HG03060 (cell line): ENCODE results near the gene NLRP4.
"Not testable (repeated sequence)": the region's sequence is repeated elsewhere in the genome, so short reads cannot be mapped to it uniquely, and the experiment has no call there.

Experiments
- ATAC-seq: cut with Tn5 transposase; IDR thresholded peaks from one replicate; pipeline ENCODE4 v1.9.1; 2021; ENCODE audit warnings: low read depth, moderate number of reproducible peaks; ENCODE audit not compliant: unreplicated experiment

The NLRP4 gene

DNA sequence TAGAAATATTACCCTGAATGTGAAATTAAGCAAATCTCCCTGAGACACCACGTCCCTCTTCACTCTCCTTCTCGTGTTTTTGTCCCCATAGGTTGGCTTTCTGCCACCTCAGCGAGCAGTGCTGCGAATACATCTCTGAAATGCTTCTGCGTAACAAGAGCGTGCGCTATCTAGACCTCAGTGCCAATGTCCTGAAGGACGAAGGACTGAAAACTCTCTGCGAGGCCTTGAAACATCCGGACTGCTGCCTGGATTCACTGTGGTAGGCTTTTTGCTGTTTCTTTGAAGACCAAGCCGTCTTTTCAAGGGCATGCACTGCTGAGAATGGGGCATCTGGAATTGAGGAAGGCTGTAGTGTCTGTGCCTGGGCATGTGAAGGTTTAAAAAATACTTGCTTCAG lies 34.4 kb downstream of the NLRP4 start:
- ATAC-seq = no peak

DNA sequence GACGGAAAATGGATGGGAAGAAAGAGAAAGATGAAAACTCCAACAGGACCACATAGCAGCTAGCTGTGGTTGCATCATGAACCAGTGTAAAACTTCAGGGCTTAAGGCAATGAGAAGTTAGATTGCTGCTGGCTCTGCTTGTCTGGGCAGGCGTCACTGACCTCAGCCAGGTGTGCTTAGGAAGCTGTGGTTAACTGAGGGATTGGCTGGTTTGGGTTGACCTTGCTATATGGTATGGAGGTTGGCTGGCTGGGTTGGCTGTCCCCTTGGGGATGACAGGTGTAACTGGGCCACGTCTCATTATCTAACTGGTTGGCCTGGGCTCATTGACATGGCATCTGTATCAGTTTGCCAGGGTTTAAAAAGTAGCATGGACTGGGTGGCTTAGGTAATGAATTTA lies 40.9 kb downstream of the NLRP4 start:
- no peak for ATAC-seq

DNA sequence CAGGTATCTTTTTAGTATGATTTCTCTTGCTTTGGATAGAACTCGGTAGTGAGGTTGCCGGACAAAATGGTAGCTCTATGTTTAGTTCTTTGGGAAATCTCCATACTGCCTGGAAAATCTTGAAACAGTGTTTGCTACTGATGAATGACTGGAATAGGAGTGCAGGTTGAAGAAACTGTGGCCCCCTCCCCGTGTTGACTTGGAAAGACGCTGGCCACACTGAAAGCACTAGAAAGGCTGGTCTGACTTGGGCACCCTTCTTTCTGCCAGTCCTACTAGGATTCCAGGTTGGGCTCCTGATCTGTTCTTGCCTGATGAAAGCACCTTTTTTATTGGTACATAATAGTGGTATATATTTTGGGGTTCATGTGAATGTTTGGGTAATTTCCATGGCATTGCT lies 46.3 kb downstream of the NLRP4 start:
- ATAC-seq = no peak

DNA sequence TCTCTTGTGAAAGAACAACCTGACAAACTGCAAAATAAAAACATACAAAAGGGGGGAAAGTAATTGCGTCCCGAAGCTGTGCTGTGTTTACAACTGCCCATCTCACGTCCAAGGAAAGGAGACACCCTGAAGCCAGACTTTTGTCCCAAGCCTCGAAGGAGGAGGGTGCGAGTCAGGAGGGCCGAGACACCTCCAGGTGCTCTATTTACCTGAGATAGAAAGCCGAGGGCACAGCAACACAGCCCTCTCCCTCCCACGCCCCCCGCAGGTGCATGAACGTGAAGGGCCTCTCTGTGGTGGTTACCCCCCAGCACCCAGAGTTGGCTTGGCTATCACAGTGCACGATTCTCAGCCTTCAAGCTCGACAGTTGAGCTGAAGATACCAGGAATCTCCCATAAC lies 62.6 kb downstream of the NLRP4 start:
- ATAC-seq = no peak

DNA sequence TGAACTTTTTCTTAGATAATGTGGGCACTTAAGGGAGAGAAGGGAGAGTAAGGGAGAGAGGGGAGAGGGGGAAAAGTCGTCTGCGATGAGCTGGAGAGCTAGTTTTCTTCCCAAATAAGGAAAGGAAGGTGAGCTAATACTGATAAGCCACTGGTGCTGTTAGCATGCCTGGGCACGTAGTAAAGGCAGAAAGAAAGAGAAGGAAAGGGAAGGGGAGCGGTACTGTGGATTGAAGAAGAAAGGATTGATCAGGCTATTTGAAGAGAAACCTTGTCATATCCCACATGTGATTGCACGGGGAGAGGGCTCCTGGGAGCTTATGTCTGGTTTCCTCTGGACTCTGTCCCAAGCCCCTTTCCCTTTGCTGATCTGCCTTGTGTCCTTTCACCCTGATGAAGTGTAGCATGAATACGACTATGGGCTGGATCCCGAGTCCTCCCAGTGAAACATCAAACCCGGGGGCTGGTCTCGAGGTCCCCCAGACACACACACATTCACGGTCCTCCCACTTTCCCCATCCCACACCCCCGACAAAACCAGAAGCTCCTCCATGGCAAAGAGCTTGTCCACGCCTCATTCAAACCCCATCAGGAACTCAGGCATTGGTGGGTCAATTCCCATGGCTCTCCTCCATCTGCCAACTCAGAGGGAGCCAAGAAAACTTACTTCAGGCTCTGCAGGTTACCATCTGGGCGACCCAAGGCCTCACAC lies 65.2 kb downstream of the NLRP4 start:
- ATAC-seq = no peak

DNA sequence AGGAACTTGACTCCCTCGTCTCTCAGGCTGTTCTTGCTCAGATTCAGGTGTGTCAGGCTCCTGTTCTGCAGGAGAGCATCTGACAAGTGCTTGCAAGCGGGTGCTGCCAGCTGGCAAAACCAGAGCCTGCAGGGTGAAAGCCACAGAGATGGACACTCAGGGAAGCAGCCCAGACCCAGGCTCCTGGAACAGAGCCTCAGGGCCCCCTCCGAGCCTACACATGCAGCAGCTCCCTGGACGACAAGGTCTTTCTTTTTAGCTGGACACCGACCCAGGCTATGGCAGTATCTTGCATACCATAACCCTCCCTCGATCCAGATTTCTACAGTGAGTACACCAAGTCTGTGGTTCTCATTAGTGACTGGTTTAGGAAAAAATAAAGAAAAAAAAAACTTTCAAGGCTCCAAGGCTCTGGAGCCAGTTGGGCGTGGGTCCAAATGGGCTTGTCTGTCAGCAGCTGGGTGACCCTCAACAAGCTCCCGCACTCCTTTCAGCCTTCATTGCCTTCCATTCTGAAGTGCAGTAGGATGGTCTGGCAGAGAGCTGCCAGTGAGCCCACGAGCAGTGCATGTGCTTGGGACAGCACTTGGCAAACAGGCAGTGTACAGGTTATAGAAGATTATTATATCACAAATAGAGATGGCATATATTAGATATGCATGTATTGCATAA lies 65.9 kb downstream of the NLRP4 start:
- ATAC-seq = no peak

DNA sequence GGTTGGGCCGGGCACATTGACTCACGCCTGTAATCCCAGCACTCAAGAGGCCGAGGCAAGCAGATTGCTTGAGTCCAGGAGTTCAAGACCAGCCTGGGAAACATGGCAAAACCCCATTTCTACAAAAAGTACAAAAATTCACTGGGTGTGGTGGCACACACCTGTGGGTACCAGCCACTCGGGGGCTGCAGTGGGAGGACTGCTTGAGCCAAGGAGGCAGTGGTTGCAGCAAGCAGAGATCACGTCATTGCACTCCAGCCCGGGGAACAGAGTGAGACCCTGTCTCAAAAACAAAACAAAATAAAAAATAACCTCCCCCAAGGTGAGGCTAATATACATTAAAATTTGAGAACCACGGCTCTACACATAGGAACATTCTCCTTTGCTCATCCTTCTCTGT lies 70.9 kb downstream of the NLRP4 start:
- no peak for ATAC-seq

DNA sequence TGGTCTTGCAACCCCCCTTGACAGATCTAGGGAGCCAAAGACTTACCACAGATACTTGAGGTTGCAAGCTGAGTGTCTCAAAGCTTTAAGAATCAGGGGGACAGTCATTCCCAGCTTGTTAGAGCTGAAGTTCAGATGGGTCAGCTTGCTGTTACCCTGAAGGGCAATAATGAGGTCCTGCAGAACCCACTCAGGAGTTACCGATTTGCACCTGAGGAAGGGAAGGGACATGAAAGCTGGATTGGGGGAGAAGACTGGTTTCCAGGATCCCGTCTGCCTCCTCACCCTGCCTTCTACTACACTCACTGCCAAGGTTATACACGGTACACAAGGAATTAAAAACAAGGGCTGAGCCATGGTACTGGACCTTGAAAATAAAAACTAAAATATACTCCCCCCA lies 71.4 kb downstream of the NLRP4 start:
- no peak for ATAC-seq

DNA sequence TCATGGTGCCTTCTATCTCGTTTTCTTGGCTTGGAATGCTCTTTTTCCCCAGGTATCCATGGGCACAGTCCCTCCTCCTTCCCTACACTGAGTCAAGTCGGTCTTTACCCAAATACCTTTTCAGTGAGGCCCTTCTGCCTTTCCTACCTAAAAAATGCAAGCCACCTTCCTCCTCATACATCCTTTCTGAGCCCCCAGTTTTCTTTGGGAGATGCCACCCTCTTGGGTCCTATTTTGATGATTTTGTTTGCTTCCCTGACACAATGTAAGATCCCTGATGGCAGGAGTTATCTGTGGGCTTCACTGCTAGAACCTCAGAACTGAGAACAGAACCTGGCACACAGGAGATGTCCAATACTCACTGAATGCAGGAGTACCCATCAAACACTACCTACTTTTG lies 73.5 kb downstream of the NLRP4 start:
- ATAC-seq = no peak

DNA sequence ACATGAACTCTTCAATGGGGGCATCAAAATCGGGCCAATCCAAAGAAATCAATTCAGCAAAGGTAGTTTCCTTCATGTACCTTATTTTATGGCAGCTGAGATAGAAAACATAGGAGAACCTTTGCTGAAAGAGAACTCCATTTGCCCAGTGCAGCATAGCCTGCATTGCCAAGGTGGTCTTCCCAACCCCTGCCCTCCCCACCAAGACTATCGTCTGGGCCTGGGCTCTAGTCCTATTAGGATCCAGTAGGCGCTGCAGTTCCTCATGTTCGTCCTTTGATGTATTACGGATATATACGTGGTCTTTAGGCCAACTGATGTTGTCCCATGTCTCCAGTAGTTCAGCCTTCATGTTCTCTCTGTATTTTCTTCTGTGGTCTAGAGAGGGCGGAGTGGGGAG lies 76.6 kb downstream of the NLRP4 start:
- no peak for ATAC-seq

DNA sequence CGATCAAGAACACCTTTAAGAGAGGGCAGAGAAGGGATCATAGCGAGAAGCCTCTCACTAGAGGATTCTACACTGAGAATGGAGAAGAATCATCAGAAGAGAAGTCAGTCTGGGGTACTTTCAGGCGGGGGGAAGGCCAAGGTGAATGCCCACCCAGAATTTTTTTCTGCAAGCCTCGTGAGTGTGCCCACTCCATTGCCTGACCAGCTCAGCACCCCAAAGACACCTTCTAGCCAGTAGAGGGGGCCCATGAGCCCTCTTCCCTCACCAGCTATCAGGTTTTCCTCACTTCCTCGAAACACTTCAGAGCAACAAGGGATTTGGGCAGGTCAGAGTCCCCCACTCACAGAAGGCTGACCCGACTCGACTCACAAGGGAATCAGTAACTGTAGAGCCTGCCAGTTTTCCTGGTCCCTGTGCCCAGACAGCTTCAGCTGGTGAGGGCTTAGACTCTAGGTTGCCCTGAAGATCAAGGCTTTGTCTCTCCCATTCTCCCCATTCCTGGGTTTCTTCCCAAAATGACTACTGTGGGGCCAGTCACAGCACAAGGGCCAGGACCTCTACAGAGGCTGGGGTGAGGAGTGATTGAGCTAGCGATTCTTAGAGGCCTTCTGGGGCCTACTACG lies 77.4 kb downstream of the NLRP4 start:
- no peak for ATAC-seq

DNA sequence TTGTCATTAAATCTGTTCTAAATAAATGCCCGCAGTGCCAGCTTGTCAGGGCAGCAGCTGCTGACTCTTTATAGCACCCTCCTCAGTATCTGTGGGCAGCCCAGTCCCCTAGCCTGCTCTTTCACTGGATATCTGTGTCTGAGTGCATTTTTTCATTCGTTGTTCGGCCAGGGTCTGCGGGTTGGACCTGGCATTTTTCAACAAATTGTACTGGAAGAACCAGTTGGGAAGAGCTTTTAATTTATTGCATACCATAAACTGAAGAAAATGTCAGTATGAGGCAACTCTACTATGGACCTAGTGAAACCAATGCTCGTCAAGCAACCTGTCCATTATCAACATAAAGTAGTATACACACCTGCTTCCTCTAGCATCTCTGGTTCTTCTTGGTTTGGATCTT lies 87.2 kb downstream of the NLRP4 start:
- no peak for ATAC-seq

DNA sequence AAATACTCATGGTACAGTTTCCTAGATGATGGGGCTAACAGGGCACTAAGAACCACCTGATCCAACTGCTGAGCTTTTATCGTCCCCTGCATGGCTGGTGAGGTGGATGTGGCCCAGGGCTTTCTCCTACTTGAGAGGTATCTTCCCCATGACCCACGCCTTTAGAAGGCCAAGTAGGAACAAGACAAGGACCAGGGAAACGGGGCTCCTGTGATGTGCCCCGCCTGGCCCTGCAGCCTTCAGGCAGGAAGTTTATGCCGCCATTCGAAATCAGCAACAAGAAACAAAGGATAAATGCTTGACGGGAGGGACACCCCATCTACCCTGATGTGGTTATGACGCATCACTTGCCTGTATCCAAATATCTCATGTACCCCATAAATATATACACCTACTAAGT lies 91.7 kb downstream of the NLRP4 start:
- ATAC-seq = no peak

DNA sequence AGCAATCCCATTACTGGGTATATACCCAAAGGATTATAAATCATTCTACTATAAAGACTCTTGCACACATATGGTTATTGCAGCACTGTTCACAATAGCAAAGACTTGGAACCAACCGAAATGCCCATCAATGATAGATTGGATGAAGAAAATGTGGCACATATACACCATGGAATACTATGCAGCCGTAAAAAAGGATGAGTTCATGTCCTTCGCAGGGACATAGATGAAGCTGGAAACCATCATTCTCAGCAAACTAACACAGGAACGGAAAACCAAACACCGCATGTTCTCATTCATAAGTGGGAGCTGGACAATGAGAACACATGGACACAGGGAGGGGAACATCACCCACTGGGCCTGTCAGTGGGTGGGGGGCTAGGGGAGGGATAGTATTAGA lies 92.9 kb downstream of the NLRP4 start:
- not testable (repeated sequence) for ATAC-seq

DNA sequence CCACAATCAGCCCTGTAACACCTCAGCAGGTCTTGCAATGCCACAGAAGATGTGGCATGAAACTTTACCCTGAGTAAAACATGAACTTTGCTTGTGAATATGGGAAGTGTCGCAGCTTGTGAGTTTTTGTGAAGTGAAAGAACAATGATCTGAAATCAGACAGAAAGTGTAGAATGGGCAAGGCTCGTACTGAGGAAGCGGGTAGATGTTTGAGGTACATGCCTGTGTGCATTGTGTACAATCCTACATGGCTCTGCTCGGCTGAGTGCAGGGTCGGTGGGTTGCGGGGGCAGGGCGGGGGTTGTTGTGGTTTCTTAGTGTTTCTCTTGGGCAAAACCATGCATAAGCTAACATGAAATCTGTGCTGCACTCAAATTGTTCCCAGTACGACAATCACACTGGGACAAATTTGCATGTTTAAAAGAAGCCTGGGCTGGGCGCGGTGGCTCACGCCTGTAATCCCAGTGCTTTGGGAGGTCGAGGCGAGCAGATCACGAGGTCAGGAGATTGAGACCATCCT lies 94.7 kb downstream of the NLRP4 start:
- ATAC-seq = no peak
